ENCODE data around the gene TTC13. TPM values are rescaled to one million over a fixed set of nuclear protein-coding genes. Genes with fewer than 3 reads are reported as not detected.

TTC13 gene
- total RNA-seq, 1 donor from 2014 or later: 15.5 TPM

DNA sequence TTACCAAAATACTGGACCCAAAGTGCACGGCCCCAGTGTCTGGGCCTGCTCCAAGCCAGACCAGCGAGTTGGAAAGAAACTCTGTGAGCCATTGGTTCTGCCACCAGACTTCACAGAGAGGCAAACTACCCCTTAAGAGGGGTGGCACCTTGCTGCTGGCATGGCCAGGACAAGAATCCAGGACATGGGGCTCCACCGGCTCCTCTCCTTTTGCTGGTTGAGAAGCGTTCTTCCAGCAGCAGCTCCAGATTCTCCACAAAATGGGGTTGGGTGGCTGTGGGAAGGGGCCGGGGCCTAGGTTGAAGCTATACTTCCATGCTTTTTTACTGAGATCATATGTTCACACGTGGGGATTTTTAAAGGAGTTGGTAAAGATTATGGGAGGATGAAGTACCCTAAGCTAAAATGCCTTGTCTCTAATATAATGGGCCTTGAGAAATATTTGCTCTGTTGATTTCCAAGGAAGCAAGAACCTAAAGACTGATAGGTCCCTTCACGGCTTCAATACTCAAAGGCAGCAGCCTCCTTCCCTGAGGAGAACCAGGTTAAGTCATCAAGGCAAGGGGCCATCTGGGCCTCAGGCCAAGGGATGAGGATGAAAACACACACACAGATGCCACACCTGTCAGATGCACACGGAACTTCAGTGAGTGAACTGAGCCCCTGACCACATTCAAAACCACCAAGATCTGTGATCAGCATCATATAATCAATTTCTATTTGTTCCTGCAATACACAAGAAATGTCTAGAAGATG, 113.4 kb downstream of the TTC13 start:
- Mint-ChIP-seq H3K27ac (peak overlapping the region; percentile 88), H3K4me3 (peak overlapping the region; percentile 75), H3K4me1 (peaks cover 70% of the 10 kb centered on the region), H3K9me3 (peaks cover 3% of the 10 kb centered on the region), H3K36me3 (peaks cover 15% of the 10 kb centered on the region), H3K27me3 (ENCODE audit: low read depth) (no peaks in the 10 kb centered on the region)
- TF ChIP-seq, protein P1, sequence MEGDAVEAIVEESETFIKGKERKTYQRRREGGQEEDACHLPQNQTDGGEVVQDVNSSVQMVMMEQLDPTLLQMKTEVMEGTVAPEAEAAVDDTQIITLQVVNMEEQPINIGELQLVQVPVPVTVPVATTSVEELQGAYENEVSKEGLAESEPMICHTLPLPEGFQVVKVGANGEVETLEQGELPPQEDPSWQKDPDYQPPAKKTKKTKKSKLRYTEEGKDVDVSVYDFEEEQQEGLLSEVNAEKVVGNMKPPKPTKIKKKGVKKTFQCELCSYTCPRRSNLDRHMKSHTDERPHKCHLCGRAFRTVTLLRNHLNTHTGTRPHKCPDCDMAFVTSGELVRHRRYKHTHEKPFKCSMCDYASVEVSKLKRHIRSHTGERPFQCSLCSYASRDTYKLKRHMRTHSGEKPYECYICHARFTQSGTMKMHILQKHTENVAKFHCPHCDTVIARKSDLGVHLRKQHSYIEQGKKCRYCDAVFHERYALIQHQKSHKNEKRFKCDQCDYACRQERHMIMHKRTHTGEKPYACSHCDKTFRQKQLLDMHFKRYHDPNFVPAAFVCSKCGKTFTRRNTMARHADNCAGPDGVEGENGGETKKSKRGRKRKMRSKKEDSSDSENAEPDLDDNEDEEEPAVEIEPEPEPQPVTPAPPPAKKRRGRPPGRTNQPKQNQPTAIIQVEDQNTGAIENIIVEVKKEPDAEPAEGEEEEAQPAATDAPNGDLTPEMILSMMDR (IDR thresholded peaks at IDR 0.05; ENCODE audit: unreplicated experiment): no peak
- DNase-seq (ENCODE audit: low spot score in 2 of 2, unreplicated experiment in 2 of 2): no peak

DNA sequence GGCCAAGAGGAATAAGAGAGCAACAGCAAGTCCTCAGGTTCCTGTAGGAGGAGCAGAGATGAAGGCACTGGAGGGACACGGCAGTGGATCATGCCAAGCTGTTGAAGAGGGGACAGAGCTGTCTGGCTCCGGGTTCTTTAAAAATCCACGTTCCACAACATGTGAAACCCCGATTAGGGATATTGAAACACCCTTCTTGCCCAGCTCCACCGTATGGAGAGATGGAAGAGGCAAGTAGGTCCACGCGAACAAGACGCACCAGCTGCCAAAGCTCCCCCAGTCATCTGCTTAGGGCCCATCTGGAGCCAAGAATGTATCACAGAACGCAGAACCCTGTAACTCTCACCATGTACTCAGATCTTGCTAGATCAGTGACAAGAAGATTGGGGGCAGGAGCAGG, 114.2 kb downstream of the TTC13 start:
- H3K36me3 Mint-ChIP-seq: peaks cover 16% of the 10 kb centered on the region
- peak overlapping the region; percentile 88 for H3K27ac Mint-ChIP-seq
- DNase-seq (ENCODE audit: low spot score in 2 of 2, unreplicated experiment in 2 of 2): no peak
- H3K27me3 Mint-ChIP-seq (ENCODE audit: low read depth): no peaks in the 10 kb centered on the region
- H3K4me3 Mint-ChIP-seq: peak overlapping the region; percentile 36
- H3K9me3 Mint-ChIP-seq: peaks cover 3% of the 10 kb centered on the region
- peaks cover 64% of the 10 kb centered on the region for H3K4me1 Mint-ChIP-seq
- TF ChIP-seq, protein P1 (IDR thresholded peaks at IDR 0.05; ENCODE audit: unreplicated experiment): no peak

DNA sequence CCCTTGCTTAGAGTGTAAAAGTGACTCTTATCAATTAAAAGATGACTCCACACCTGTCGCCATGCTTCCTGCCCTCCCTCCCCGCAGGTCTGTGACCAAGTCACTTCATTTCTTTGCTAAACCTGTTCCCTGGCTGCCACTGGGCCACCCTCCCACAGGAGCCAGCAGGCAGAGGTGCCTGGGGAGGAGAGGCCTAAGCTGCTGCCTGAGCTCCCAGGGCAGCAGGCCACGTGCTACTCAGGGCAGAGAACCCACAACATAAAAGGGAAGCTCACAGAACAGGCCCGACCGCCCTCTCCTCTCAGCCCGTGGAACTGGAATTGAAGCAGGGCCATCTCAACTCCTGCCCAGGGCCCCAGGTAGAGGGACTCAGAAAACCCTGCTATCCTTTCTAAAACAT, 115.2 kb downstream of the TTC13 start:
- peak in 1 of 2 experiments; percentile 51 for DNase-seq (ENCODE audit: low spot score in 2 of 2, unreplicated experiment in 2 of 2)
- TF ChIP-seq, protein P1 (IDR thresholded peaks at IDR 0.05; ENCODE audit: unreplicated experiment): no peak
- Mint-ChIP-seq H3K9me3 (peaks cover 3% of the 10 kb centered on the region), H3K4me1 (peaks cover 72% of the 10 kb centered on the region), H3K27me3 (ENCODE audit: low read depth) (no peaks in the 10 kb centered on the region), H3K27ac (peak overlapping the region; percentile 98), H3K36me3 (peaks cover 16% of the 10 kb centered on the region), H3K4me3 (peak overlapping the region; percentile 52)

DNA sequence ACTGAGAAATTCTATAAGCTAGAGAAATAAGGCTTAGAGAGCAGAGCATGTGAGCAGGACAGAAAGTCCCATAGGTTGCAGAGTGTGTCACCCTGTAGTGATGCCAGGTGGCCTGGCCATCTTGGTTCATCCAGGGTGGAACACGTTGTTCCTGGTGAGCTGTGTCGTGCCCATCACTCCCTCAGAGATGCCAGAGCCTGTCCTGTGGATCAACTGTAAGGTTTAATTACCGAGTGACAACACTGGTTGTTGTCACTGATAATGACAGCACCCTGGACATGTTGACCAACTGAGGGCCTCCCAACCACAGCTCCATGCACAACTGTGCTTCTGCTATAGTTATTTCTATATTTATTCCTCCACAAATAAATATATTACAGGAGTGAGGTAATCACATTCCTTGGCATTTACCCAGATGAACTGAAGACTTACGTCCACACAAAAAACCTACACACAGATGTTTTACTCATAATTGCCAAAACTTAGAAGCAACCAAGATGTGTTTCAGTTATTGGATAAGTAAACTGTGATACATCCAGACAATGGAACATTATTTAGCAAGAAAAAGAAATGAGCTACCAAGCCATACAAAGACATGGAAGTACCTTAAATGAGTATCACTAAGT, 116.6 kb downstream of the TTC13 start:
- Mint-ChIP-seq H3K27ac (peak overlapping the region; percentile 65), H3K4me1 (peaks cover 79% of the 10 kb centered on the region), H3K36me3 (peaks cover 16% of the 10 kb centered on the region), H3K4me3 (no peak overlapping the region), H3K9me3 (peaks cover 3% of the 10 kb centered on the region), H3K27me3 (ENCODE audit: low read depth) (no peaks in the 10 kb centered on the region)
- TF ChIP-seq, protein P1 (IDR thresholded peaks at IDR 0.05; ENCODE audit: unreplicated experiment): no peak
- no peak for DNase-seq (ENCODE audit: low spot score in 2 of 2, unreplicated experiment in 2 of 2)

DNA sequence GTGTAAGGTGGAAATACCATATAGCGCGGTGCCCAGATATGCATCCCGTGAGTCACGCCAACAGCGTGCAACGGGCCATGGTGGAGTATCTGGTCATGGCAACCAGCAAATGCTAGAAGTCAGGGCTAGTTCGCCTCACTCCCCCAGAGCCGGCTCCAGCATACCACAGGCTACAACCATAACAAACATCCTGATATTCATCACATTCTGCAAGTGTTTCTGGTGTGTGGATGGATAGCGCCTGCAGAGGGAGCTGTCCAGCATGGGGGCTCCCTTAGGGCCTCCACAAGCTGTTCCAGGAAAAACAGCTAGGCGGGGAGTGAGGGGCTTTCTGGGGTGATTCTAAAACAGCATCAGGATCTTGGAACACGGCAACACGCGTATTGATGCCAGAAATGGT, 117.2 kb downstream of the TTC13 start:
- Mint-ChIP-seq H3K4me3 (no peak overlapping the region), H3K27me3 (ENCODE audit: low read depth) (no peaks in the 10 kb centered on the region), H3K9me3 (peaks cover 3% of the 10 kb centered on the region), H3K27ac (peak overlapping the region; percentile 65), H3K4me1 (peaks cover 78% of the 10 kb centered on the region), H3K36me3 (peaks cover 19% of the 10 kb centered on the region)
- DNase-seq (ENCODE audit: low spot score in 2 of 2, unreplicated experiment in 2 of 2): no peak
- TF ChIP-seq, protein P1 (IDR thresholded peaks at IDR 0.05; ENCODE audit: unreplicated experiment): no peak

Data from mesothelial cell of epicardium (in vitro differentiated cells).